RWPE1 (cell line): ENCODE results near the gene SORBS1.
A peak's percentile ranks its signal among the peaks of the same experiment; 100 is the strongest.

Source experiments
- CTCF ChIA-PET: fragments of 350-600 bp; sonication (Branson Sonifier 250); formaldehyde crosslinking; extraction: SDS; loops from one replicate; lab custom pipeline; 2021; lab: Yijun Ruan, JAX
- POLR2A ChIA-PET: fragments of 400-600 bp; formaldehyde crosslinking; extraction: SDS; loops from one replicate; lab custom pipeline; 2020; ENCODE audit warnings: antibody characterized with exemption; ENCODE audit not compliant: low non-redundant PET; lab: Yijun Ruan, JAX
- DNase-seq: peaks from one replicate; pipeline ENCODE4 v3.0.0; 2012; ENCODE audit warnings: low spot score
- H3K27ac ChIP-seq: fragments of 450-650 bp; 2 replicates; pipeline ENCODE4 v1.5.1; 2017
- CTCF ChIP-seq: fragments of 450-650 bp; conservative IDR thresholded peaks from 2 replicates; pipeline ENCODE4 v1.5.1; 2017; ENCODE audit warnings: low read depth, mild to moderate bottlenecking

The SORBS1 gene

GRCh38 chr10:95331596-95332130 lies 229.5 kb downstream of the SORBS1 start:
- no peak for TF ChIP-seq CTCF
- no peak for DNase-seq
- ChIA-PET CTCF (no interaction called here), POLR2A (no interaction called here)
- no peak overlapping the region for H3K27ac ChIP-seq

GRCh38 chr10:95330966-95331453 lies 230.2 kb downstream of the SORBS1 start:
- TF ChIP-seq CTCF = no peak
- no peak for DNase-seq
- no peak overlapping the region for H3K27ac ChIP-seq
- ChIA-PET POLR2A (no interaction called here), CTCF (no interaction called here)

- no peak for DNase-seq
- CTCF ChIA-PET = no interaction called here
- POLR2A ChIA-PET = no interaction called here
- no peak for TF ChIP-seq CTCF
- H3K27ac ChIP-seq = no peak overlapping the region
These were observed 231.9 kb downstream of the SORBS1 start for GRCh38 chr10:95329296-95329695.

GRCh38 chr10:95328013-95328412 lies 233.2 kb downstream of the SORBS1 start:
- DNase-seq = no peak
- TF ChIP-seq CTCF = no peak
- no peak overlapping the region for H3K27ac ChIP-seq
- CTCF ChIA-PET = interaction anchor here (1.2 kb wide), 1 partner anchor 84 kb away, joined by 4 read pairs; no protein-coding TSS in a partner anchor
- POLR2A ChIA-PET = no interaction called here

- peak; percentile 55 for DNase-seq
- H3K27ac ChIP-seq = 0 out of 2 replicates have a peak overlapping the region, but pooled peaks have one; percentile 18
- ChIA-PET POLR2A (no interaction called here), CTCF (interaction anchor here (0.6 to 1.2 kb wide), 4 partner anchors 15 to 84 kb away, joined by 3 to 4 read pairs (median 4); no protein-coding TSS in a partner anchor)
- no peak for TF ChIP-seq CTCF
These were observed 233.8 kb downstream of the SORBS1 start for GRCh38 chr10:95327367-95327766.

GRCh38 chr10:95326396-95326795 lies 234.8 kb downstream of the SORBS1 start:
- DNase-seq = no peak
- ChIA-PET CTCF (interaction anchor here (0.6 kb wide), 1 partner anchor 104 kb away, joined by 3 read pairs; no protein-coding TSS in a partner anchor), POLR2A (no interaction called here)

More at GRCh38 chr10:95326396-95326795, 234.8 kb downstream of the SORBS1 start:
- H3K27ac ChIP-seq = no peak overlapping the region
- TF ChIP-seq CTCF = no peak
